Lower leg skin (tissue), 3 donors: ENCODE data around the gene TLE3.

Experiments
- POLR2A ChIP-seq, 2 donors: fragments of 450-650 bp; IDR thresholded peaks; one replicate each; pipeline ENCODE4 v1.6.1; 2016 to 2017; ENCODE audit warnings: antibody characterized with exemption in 2 of 2, mild to moderate bottlenecking in 1 of 2, moderate library complexity in 1 of 2
- TF ChIP-seq, protein P1 (sequence below), 3 donors: fragments of 450-650 bp; IDR thresholded peaks; one replicate each; pipeline ENCODE4 v1.5.1; 2016; ENCODE audit warnings: antibody characterized with exemption in 3 of 3, mild to moderate bottlenecking in 3 of 3, moderate library complexity in 2 of 3

GRCh38 chr15:70094690-70095311, 2.9 kb downstream of the TLE3 start:
- TF ChIP-seq, protein P1, sequence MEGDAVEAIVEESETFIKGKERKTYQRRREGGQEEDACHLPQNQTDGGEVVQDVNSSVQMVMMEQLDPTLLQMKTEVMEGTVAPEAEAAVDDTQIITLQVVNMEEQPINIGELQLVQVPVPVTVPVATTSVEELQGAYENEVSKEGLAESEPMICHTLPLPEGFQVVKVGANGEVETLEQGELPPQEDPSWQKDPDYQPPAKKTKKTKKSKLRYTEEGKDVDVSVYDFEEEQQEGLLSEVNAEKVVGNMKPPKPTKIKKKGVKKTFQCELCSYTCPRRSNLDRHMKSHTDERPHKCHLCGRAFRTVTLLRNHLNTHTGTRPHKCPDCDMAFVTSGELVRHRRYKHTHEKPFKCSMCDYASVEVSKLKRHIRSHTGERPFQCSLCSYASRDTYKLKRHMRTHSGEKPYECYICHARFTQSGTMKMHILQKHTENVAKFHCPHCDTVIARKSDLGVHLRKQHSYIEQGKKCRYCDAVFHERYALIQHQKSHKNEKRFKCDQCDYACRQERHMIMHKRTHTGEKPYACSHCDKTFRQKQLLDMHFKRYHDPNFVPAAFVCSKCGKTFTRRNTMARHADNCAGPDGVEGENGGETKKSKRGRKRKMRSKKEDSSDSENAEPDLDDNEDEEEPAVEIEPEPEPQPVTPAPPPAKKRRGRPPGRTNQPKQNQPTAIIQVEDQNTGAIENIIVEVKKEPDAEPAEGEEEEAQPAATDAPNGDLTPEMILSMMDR (IDR thresholded peaks at IDR 0.05), result no peak
- no peak for TF ChIP-seq POLR2A (IDR thresholded peaks at IDR 0.05)
